Right atrium auricular region (tissue), 2 donors: ENCODE data around the gene LY6G6C. TPM values are rescaled to one million over a fixed set of nuclear protein-coding genes. Genes with fewer than 3 reads are reported as not detected.

Source experiments
- DNase-seq: peaks from one replicate; pipeline ENCODE4 v3.0.0-alpha.2; 2019; ENCODE audit warnings: low spot score
- H3K27ac ChIP-seq, 2 donors: fragments of 200-600 bp; sonication (generic); 1 replicate in 1 of 2; 2 replicates in 1 of 2; pipeline ENCODE4 v1.5.1; 2016 to 2019
- H3K27me3 ChIP-seq, 2 donors: fragments of 200-600 bp; sonication (generic); one replicate each; pipeline versions ENCODE4 v1.5.1 to v1.6.0; 2017 to 2019
- H3K36me3 ChIP-seq: fragments of 200-600 bp; sonication (generic); one replicate; pipeline ENCODE4 v1.5.1; 2016
- H3K4me1 ChIP-seq, 2 donors: fragments of 200-600 bp; sonication (generic); one replicate each; pipeline versions ENCODE4 v1.5.1 to v1.6.0; 2017 to 2019
- H3K4me3 ChIP-seq, 2 donors: fragments of 200-600 bp; sonication (generic); 1 replicate in 1 of 2; 2 replicates in 1 of 2; pipeline ENCODE4 v1.5.1; 2017 to 2019; ENCODE audit warnings: mild to moderate bottlenecking in 1 of 2, moderate library complexity in 1 of 2
- H3K9me3 ChIP-seq, 2 donors: fragments of 200-600 bp; sonication (generic); one replicate each; pipeline ENCODE4 v1.5.1; 2019
- total RNA-seq, 2 donors: library from RNA; depleted of rRNA; stranded (reverse); fragments of >200 nt; gene quantifications; one replicate each; pipeline ENCODE4 v1.1.0, GENCODE V29; 2016
- TF ChIP-seq, protein P1 (sequence below), 2 donors: fragments of 200-600 bp; sonication (generic); IDR thresholded peaks; one replicate each; pipeline ENCODE4 v1.5.1; 2019; ENCODE audit warnings: antibody characterized with exemption in 2 of 2

The LY6G6C gene
- total RNA-seq, 2 donors from 2014 or later = 1.3 TPM; not detected in 1

- Histone ChIP-seq H3K36me3 (no peaks in the 10 kb centered on the region), H3K27me3 (no peaks in the 10 kb centered on the region), H3K9me3 (no peaks in the 10 kb centered on the region), H3K27ac (no peak overlapping the region), H3K4me3 (no peak overlapping the region), H3K4me1 (no peaks in the 10 kb centered on the region)
- TF ChIP-seq, protein P1, sequence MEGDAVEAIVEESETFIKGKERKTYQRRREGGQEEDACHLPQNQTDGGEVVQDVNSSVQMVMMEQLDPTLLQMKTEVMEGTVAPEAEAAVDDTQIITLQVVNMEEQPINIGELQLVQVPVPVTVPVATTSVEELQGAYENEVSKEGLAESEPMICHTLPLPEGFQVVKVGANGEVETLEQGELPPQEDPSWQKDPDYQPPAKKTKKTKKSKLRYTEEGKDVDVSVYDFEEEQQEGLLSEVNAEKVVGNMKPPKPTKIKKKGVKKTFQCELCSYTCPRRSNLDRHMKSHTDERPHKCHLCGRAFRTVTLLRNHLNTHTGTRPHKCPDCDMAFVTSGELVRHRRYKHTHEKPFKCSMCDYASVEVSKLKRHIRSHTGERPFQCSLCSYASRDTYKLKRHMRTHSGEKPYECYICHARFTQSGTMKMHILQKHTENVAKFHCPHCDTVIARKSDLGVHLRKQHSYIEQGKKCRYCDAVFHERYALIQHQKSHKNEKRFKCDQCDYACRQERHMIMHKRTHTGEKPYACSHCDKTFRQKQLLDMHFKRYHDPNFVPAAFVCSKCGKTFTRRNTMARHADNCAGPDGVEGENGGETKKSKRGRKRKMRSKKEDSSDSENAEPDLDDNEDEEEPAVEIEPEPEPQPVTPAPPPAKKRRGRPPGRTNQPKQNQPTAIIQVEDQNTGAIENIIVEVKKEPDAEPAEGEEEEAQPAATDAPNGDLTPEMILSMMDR (IDR thresholded peaks at IDR 0.05) = no peak
- DNase-seq = no peak
Observed at GRCh38 chr6:31750411-31751022, 29.0 kb upstream of the LY6G6C start.

GRCh38 chr6:31749301-31750036 is 27.9 kb upstream of the LY6G6C start:
- Histone ChIP-seq H3K9me3 (no peaks in the 10 kb centered on the region), H3K27me3 (no peaks in the 10 kb centered on the region), H3K27ac (no peak overlapping the region), H3K4me3 (no peak overlapping the region), H3K4me1 (no peaks in the 10 kb centered on the region), H3K36me3 (no peaks in the 10 kb centered on the region)
- DNase-seq = no peak
- TF ChIP-seq, protein P1 (IDR thresholded peaks at IDR 0.05) = no peak

DNA sequence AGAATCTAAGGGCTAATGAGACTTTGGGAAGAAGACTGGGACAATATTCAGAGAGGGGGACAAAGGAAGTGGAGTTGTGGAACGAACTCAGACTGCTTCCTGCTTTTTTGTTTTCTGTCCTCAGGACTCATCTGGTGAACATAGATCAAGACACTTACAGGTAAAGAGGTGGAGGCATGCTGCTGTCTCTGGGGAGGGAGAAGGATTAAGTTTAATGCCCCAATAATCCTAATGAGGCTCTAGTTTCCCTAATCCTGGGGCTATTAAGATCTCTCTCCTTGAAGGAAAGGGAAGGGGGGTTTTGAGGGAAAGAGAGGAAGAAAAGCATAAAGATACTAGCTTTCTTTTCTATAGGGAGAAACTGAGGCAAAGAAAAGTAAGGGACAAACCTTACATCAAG is 22.9 kb upstream of the LY6G6C start:
- H3K4me1 ChIP-seq = peaks cover 0 to 9% of the 10 kb centered on the region in 2 donors
- H3K36me3 ChIP-seq = no peaks in the 10 kb centered on the region
- H3K4me3 ChIP-seq = no peak overlapping the region
- TF ChIP-seq, protein P1 (IDR thresholded peaks at IDR 0.05) = no peak
- no peak overlapping the region for H3K27ac ChIP-seq
- no peak for DNase-seq
- no peaks in the 10 kb centered on the region for H3K27me3 ChIP-seq
- H3K9me3 ChIP-seq = no peaks in the 10 kb centered on the region

- DNase-seq = no peak
Observed at GRCh38 chr6:31742894-31743293, 21.3 kb upstream of the LY6G6C start.

DNA sequence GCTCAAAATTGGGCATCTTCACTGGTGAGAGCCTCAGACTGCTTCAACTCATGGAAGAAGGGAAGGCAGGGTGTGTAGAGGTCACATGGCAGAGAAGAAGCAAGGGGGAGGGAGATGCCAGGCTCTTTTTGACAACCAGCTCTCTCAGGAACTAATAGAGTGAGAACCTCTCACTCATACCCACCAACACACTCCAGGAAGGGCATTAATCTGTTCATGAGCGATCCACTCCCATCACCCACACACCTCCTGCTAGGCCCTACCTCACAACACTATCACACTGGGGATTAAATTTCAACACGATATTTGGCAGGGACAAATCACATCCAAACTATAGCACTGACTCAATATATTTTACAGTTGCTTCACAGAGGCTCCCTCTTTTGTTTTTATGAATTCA is 20.3 kb upstream of the LY6G6C start:
- DNase-seq = no peak
- Histone ChIP-seq H3K4me3 (no peak overlapping the region), H3K27ac (no peak overlapping the region), H3K27me3 (no peaks in the 10 kb centered on the region), H3K36me3 (no peaks in the 10 kb centered on the region), H3K4me1 (peaks cover 0 to 34% of the 10 kb centered on the region in 2 donors), H3K9me3 (no peaks in the 10 kb centered on the region)
- TF ChIP-seq, protein P1 (IDR thresholded peaks at IDR 0.05) = no peak

More at GRCh38 chr6:31742894-31743293, 21.3 kb upstream of the LY6G6C start:
- TF ChIP-seq, protein P1 (IDR thresholded peaks at IDR 0.05) = no peak
- Histone ChIP-seq H3K9me3 (no peaks in the 10 kb centered on the region), H3K4me3 (no peak overlapping the region), H3K27ac (no peak overlapping the region), H3K27me3 (no peaks in the 10 kb centered on the region), H3K36me3 (no peaks in the 10 kb centered on the region), H3K4me1 (peaks cover 0 to 24% of the 10 kb centered on the region in 2 donors)
